ENCODE data around the gene PPA1. TPM values are rescaled to one million over a fixed set of nuclear protein-coding genes. Genes with fewer than 3 reads are reported as not detected.

PPA1 gene
- total and polyA plus RNA-seq, 12 donors, result 47.1 to 139 (median 69.9) TPM

GRCh38 chr10:70234668-70235447 lies 1.6 kb upstream of the PPA1 start:
- Histone ChIP-seq H3K36me3 (peaks cover 0 to 7% (median 0%) of the 10 kb centered on the region in 9 donors), H3K4me1 (peaks cover 0 to 40% (median 24%) of the 10 kb centered on the region in 9 donors), H3K27me3 (no peaks in the 10 kb centered on the region), H3K27ac (peak overlapping the region in 4 of 10 donors; percentile 5 to 56 (median 24)), H3K4me3 (no peak overlapping the region), H3K9me3 (no peaks in the 10 kb centered on the region)
- DNase-seq (no peak), ATAC-seq (peak in 1 of 8 donors; percentile 11)
- no peak for TF ChIP-seq CTCF (IDR thresholded peaks at IDR 0.05)
- intact Hi-C loops (cut with DNase I), result loop anchor here in 1 of 10 donors (10.0 kb wide), 1 partner anchor 60 kb away; no protein-coding TSS in a partner anchor
- 84 to 86% methylated on average over 18 of the region's 18 CpGs for WGBS, 2 donors

GRCh38 chr10:70233939-70234300 lies 691 bp upstream of the PPA1 start:
- no peaks in the 10 kb centered on the region for H3K27me3 ChIP-seq
- peak overlapping the region in 9 of 10 donors; percentile 76 to 94 (median 89) for H3K4me3 ChIP-seq
- intact Hi-C loops (cut with DNase I), result loop anchor here in 1 of 10 donors (10.0 kb wide), 1 partner anchor 61 kb away; no protein-coding TSS in a partner anchor
- ATAC-seq (no peak), DNase-seq (no peak)
- H3K9me3 ChIP-seq, result no peaks in the 10 kb centered on the region
- H3K4me1 ChIP-seq, result peaks cover 0 to 41% (median 24%) of the 10 kb centered on the region in 9 donors
- 23 to 30% methylated on average over 8 of the region's 8 CpGs for WGBS, 2 donors
- no peak for TF ChIP-seq CTCF (IDR thresholded peaks at IDR 0.05)
- peak overlapping the region in 9 of 10 donors; percentile 49 to 88 (median 84) for H3K27ac ChIP-seq
- peaks cover 0 to 16% (median 2%) of the 10 kb centered on the region in 9 donors for H3K36me3 ChIP-seq

GRCh38 chr10:70232859-70233108 lies 445 bp downstream of the PPA1 start:
- intact Hi-C loops (cut with DNase I), result loop anchor here in 1 of 10 donors (10.0 kb wide), 1 partner anchor 62 kb away; no protein-coding TSS in a partner anchor
- H3K9me3 ChIP-seq, result no peaks in the 10 kb centered on the region
- peak in 1 of 8 donors; percentile 3 for ATAC-seq
- H3K4me1 ChIP-seq, result peaks cover 0 to 52% (median 29%) of the 10 kb centered on the region in 9 donors
- TF ChIP-seq CTCF (IDR thresholded peaks at IDR 0.05), result no peak
- peaks cover 0 to 26% (median 2%) of the 10 kb centered on the region in 9 donors for H3K36me3 ChIP-seq
- H3K27ac ChIP-seq, result peak overlapping the region; percentile 23 to 88 (median 83)
- no peaks in the 10 kb centered on the region for H3K27me3 ChIP-seq
- peak overlapping the region; percentile 76 to 94 (median 89) for H3K4me3 ChIP-seq
- 0 to 1% methylated on average over 18 of the region's 18 CpGs for WGBS, 2 donors
- no peak for DNase-seq

GRCh38 chr10:70232155-70232858 lies 922 bp downstream of the PPA1 start:
- DNase-seq (peak; percentile 34 to 56), ATAC-seq (peak in 7 of 8 donors; percentile 9 to 53 (median 19))
- Histone ChIP-seq H3K27me3 (no peaks in the 10 kb centered on the region), H3K4me3 (peak overlapping the region; percentile 76 to 94 (median 89)), H3K27ac (peak overlapping the region; percentile 23 to 88 (median 83)), H3K36me3 (peaks cover 0 to 26% (median 2%) of the 10 kb centered on the region in 9 donors), H3K4me1 (peaks cover 0 to 56% (median 34%) of the 10 kb centered on the region in 9 donors), H3K9me3 (no peaks in the 10 kb centered on the region)
- intact Hi-C loops (cut with DNase I), result loop anchor here in 1 of 10 donors (10.0 kb wide), 1 partner anchor 62 kb away; no protein-coding TSS in a partner anchor
- TF ChIP-seq CTCF (IDR thresholded peaks at IDR 0.05), result no peak
- WGBS, 2 donors, result 9 to 16% methylated on average over 39 of the region's 39 CpGs

Data from heart right ventricle (tissue), 16 donors.